GM18505 (cell line): Measurements from ENCODE around the gene INPP5J.

Source experiments
- ATAC-seq: cut with Tn5 transposase; IDR thresholded peaks from one replicate; pipeline ENCODE4 v1.9.1; 2021; ENCODE audit not compliant: unreplicated experiment
- POLR2A ChIP-seq: IDR thresholded peaks from 4 replicates; pipeline ENCODE4 v1.6.1; 2011; ENCODE audit warnings: borderline replicate concordance; ENCODE audit not compliant: insufficient read depth, insufficient read length; ENCODE audit errors: extremely low read depth

INPP5J gene

GRCh38 chr22:31177420-31178162 is 54.8 kb downstream of the INPP5J start:
- TF ChIP-seq POLR2A = no peak
- no peak for ATAC-seq

GRCh38 chr22:31178859-31179258 is 56.1 kb downstream of the INPP5J start:
- ATAC-seq = no peak
- no peak for TF ChIP-seq POLR2A

- no peak for TF ChIP-seq POLR2A
- no peak for ATAC-seq
Measured at GRCh38 chr22:31179345-31179744, 56.6 kb downstream of the INPP5J start.

GRCh38 chr22:31184015-31184414 is 61.2 kb downstream of the INPP5J start:
- ATAC-seq = no peak
- TF ChIP-seq POLR2A = no peak
